ENCODE results near the gene PNKD.

The PNKD gene

GRCh38 chr2:218364196-218364595 is 93.9 kb downstream of the PNKD start:
- TF ChIP-seq GATA3 (IDR thresholded peaks at IDR 0.05; ENCODE audit: low read depth, low read length): no peak
- no peak for TF ChIP-seq GATA2 (IDR thresholded peaks at IDR 0.05; ENCODE audit: low read depth, low read length)

- no peak for TF ChIP-seq GATA3 (IDR thresholded peaks at IDR 0.05; ENCODE audit: low read depth, low read length)
- TF ChIP-seq GATA2 (IDR thresholded peaks at IDR 0.05; ENCODE audit: low read depth, low read length): no peak
Measured at GRCh38 chr2:218366621-218367414, 96.5 kb downstream of the PNKD start.

GRCh38 chr2:218367415-218368149 is 97.3 kb downstream of the PNKD start:
- TF ChIP-seq GATA2 (IDR thresholded peaks at IDR 0.05; ENCODE audit: low read depth, low read length) (no peak), GATA3 (IDR thresholded peaks at IDR 0.05; ENCODE audit: low read depth, low read length) (no peak)

GRCh38 chr2:218368150-218368528 is 97.8 kb downstream of the PNKD start:
- TF ChIP-seq GATA3 (IDR thresholded peaks at IDR 0.05; ENCODE audit: low read depth, low read length): no peak
- no peak for TF ChIP-seq GATA2 (IDR thresholded peaks at IDR 0.05; ENCODE audit: low read depth, low read length)

GRCh38 chr2:218368621-218369153 is 98.4 kb downstream of the PNKD start:
- no peak for TF ChIP-seq GATA3 (IDR thresholded peaks at IDR 0.05; ENCODE audit: low read depth, low read length)
- no peak for TF ChIP-seq GATA2 (IDR thresholded peaks at IDR 0.05; ENCODE audit: low read depth, low read length)

- TF ChIP-seq GATA2 (IDR thresholded peaks at IDR 0.05; ENCODE audit: low read depth, low read length) (no peak), GATA3 (IDR thresholded peaks at IDR 0.05; ENCODE audit: low read depth, low read length) (no peak)
Measured at GRCh38 chr2:218369330-218369729, 99.0 kb downstream of the PNKD start.

- TF ChIP-seq GATA2 (IDR thresholded peaks at IDR 0.05; ENCODE audit: low read depth, low read length) (no peak), GATA3 (IDR thresholded peaks at IDR 0.05; ENCODE audit: low read depth, low read length) (no peak)
Measured at GRCh38 chr2:218370410-218371063, 100.2 kb downstream of the PNKD start.

- TF ChIP-seq GATA3 (IDR thresholded peaks at IDR 0.05; ENCODE audit: low read depth, low read length) (no peak), GATA2 (IDR thresholded peaks at IDR 0.05; ENCODE audit: low read depth, low read length) (no peak)
Measured at GRCh38 chr2:218371983-218372350, 101.6 kb downstream of the PNKD start.

GRCh38 chr2:218374795-218375194 is 104.5 kb downstream of the PNKD start:
- TF ChIP-seq GATA3 (IDR thresholded peaks at IDR 0.05; ENCODE audit: low read depth, low read length): no peak
- TF ChIP-seq GATA2 (IDR thresholded peaks at IDR 0.05; ENCODE audit: low read depth, low read length): no peak

- TF ChIP-seq GATA2 (IDR thresholded peaks at IDR 0.05; ENCODE audit: low read depth, low read length) (no peak), GATA3 (IDR thresholded peaks at IDR 0.05; ENCODE audit: low read depth, low read length) (no peak)
Measured at GRCh38 chr2:218375212-218375611, 104.9 kb downstream of the PNKD start.

GRCh38 chr2:218378053-218378452 is 107.7 kb downstream of the PNKD start:
- TF ChIP-seq GATA3 (IDR thresholded peaks at IDR 0.05; ENCODE audit: low read depth, low read length): no peak

- no peak for TF ChIP-seq GATA2 (IDR thresholded peaks at IDR 0.05; ENCODE audit: low read depth, low read length)
- no peak for TF ChIP-seq GATA3 (IDR thresholded peaks at IDR 0.05; ENCODE audit: low read depth, low read length)
Measured at GRCh38 chr2:218381916-218382366, 111.6 kb downstream of the PNKD start, which contains the start of gene SLC11A1. TSS of gene SLC11A1 (plus strand) at chr2:218382273. CDS start at chr2:218382369, 96 bp downstream.

- no peak for TF ChIP-seq GATA2 (IDR thresholded peaks at IDR 0.05; ENCODE audit: low read depth, low read length)
- no peak for TF ChIP-seq GATA3 (IDR thresholded peaks at IDR 0.05; ENCODE audit: low read depth, low read length)
Measured at GRCh38 chr2:218382785-218383184, 112.5 kb downstream of the PNKD start.

GRCh38 chr2:218383892-218384519 is 113.7 kb downstream of the PNKD start:
- no peak for TF ChIP-seq GATA3 (IDR thresholded peaks at IDR 0.05; ENCODE audit: low read depth, low read length)
- no peak for TF ChIP-seq GATA2 (IDR thresholded peaks at IDR 0.05; ENCODE audit: low read depth, low read length)
